GM19351 (cell line): Measurements from ENCODE around the gene SLC43A3.

Source experiments
- ATAC-seq: cut with Tn5 transposase; IDR thresholded peaks from one replicate; pipeline ENCODE4 v1.9.1; 2021; ENCODE audit warnings: mild to moderate bottlenecking, moderate library complexity; ENCODE audit not compliant: unreplicated experiment

Gene SLC43A3

GRCh38 chr11:57426929-57427726 lies at the start of gene SLC43A3:
SLC43A3 (minus strand) TSS chr11:57427121; CDS start chr11:57426172, 949 bp downstream.
- ATAC-seq = peak; percentile 64

DNA sequence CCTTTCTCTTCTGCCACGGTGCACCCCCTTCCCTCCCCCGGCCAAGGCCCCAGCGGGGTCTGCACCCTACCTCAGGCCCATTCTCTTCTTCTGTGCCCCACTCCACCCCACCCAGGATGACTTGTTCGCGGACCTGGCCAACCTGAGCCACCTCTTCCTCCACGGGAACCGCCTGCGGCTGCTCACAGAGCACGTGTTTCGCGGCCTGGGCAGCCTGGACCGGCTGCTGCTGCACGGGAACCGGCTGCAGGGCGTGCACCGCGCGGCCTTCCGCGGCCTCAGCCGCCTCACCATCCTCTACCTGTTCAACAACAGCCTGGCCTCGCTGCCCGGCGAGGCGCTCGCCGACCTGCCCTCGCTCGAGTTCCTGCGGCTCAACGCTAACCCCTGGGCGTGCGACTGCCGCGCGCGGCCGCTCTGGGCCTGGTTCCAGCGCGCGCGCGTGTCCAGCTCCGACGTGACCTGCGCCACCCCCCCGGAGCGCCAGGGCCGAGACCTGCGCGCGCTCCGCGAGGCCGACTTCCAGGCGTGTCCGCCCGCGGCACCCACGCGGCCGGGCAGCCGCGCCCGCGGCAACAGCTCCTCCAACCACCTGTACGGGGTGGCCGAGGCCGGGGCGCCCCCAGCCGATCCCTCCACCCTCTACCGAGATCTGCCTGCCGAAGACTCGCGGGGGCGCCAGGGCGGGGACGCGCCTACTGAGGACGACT lies 49.3 kb upstream of the SLC43A3 start:
- peak; percentile 33 for ATAC-seq

- ATAC-seq = no peak
These were observed 48.7 kb upstream of the SLC43A3 start for GRCh38 chr11:57475671-57476046.

DNA sequence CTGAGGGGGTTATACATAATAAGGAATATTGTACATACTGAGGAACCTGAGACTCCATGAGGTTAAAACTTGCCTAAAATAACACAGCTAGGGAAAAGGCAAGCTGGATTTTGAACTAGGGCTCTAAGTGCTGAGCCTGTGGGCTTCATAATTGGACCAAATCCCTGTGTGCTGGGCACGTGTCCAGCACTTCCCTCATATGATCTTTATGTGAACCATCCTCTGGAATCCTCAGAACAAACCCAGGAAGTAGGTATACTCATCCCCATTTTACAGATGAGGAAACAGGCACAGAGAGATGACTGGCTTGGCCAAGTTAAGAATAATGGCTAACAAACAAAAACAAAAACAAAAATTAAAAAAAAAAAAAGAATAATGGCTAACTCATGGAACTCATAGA lies 48.3 kb upstream of the SLC43A3 start:
- no peak for ATAC-seq

GRCh38 chr11:57474803-57475115 lies 47.8 kb upstream of the SLC43A3 start:
- no peak for ATAC-seq

DNA sequence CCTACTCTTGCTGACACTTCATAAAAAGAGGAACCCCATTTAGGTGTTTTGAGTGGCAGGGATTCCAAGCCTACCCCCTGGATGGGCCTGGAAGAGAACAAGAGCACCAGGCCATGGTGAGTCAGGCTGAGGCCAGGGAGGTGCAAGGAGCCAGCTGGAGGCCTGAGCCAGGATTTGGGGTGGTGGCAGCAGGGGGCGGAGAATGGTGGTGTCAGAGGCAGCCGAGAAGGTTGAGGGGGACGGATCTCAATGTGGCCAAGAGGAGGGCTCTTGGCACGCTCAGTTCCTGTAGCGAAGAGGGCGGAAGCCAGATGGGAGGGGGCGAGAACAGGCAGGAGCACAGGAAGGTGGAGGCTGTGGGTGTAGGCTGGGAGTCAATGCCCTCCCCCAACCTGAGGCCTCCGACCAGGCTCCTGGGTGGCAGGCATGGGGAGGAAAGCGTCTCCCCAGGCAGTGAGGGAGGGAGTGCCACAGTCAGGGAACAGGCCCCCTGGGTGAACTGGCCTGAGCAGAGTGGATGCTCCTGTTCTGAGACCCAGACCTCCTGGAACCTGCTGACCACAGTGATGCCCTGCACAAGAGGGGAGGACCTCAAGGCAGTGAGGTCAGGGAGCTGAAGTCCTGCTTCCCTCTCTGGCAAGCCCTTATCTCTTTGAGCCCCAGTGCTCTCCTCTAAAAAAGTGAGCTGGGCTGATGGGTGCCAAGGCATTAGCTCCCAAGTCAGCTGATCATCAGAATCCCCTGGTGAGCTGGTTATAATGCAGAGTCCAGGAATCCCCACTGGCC lies 47.3 kb upstream of the SLC43A3 start:
- ATAC-seq = no peak

GRCh38 chr11:57473285-57473841 lies 46.4 kb upstream of the SLC43A3 start:
- no peak for ATAC-seq

- no peak for ATAC-seq
These were observed 44.6 kb upstream of the SLC43A3 start for GRCh38 chr11:57471496-57471895.

DNA sequence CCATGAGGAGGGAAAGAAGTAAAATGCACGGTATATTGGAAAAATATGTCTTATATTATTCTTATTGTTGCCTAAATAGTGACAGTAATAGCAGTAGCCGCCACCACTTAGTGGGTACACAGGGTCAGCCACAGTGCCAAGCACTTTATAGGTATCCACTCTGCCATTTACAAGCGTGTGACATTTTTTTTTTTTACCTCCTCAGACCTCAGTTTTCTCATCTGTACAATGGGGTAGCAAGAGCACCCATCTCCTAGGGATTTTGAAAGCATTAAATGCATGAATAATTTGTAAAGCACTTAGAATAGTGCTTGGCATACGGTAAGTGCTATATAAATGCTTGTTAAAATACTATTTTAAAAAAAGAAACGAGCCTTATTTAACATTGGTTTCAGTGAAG lies 42.3 kb upstream of the SLC43A3 start:
- no peak for ATAC-seq

GRCh38 chr11:57468276-57468675 lies 41.4 kb upstream of the SLC43A3 start:
- ATAC-seq = no peak

DNA sequence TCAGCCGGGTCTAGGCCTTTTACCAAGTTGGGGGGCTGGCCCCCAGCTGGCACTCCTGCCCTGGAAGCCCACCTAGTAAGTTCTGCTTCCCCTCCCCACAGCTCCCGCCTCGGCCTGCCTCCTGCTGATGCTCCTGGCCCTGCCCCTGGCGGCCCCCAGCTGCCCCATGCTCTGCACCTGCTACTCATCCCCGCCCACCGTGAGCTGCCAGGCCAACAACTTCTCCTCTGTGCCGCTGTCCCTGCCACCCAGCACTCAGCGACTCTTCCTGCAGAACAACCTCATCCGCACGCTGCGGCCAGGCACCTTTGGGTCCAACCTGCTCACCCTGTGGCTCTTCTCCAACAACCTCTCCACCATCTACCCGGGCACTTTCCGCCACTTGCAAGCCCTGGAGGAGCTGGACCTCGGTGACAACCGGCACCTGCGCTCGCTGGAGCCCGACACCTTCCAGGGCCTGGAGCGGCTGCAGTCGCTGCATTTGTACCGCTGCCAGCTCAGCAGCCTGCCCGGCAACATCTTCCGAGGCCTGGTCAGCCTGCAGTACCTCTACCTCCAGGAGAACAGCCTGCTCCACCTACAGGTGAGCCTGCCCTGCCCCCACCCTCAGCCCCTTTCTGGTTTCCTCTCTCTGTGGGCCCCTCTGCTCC lies 40.7 kb upstream of the SLC43A3 start:
- ATAC-seq = no peak

DNA sequence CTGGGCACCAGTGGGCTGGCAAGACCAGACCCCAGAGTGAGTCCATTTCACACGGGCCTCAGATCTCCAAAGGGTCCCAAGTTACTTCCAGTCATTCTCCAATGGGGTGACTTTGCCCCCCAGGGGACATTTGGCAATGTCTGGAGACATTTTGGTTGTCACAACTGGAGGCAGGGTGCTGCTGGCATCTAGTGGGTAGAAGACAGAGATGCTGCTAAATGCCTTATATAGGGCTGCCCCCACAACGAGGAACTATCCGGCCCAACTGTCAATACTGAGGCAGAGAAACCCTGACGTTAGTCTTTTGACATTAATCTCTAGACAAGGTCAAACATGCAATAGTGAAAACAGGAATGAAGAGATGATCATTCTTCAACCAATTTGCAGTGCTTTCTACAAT lies 39.8 kb upstream of the SLC43A3 start:
- ATAC-seq = no peak

- ATAC-seq = no peak
These were observed 37.7 kb upstream of the SLC43A3 start for GRCh38 chr11:57464539-57465181.

GRCh38 chr11:57463671-57464538 lies 37.0 kb upstream of the SLC43A3 start:
- no peak for ATAC-seq

- no peak for ATAC-seq
These were observed 35.7 kb upstream of the SLC43A3 start for GRCh38 chr11:57462597-57462996.

- ATAC-seq = no peak
These were observed 35.0 kb upstream of the SLC43A3 start for GRCh38 chr11:57461841-57462489.

GRCh38 chr11:57460758-57461749 lies 34.1 kb upstream of the SLC43A3 start:
- ATAC-seq = no peak
